HG03342 (cell line): ENCODE results near the gene ATN1.

Experiments
- ATAC-seq: cut with Tn5 transposase; IDR thresholded peaks from one replicate; pipeline ENCODE4 v1.9.1; 2021; ENCODE audit warnings: mild to moderate bottlenecking, moderate library complexity; ENCODE audit not compliant: unreplicated experiment

ATN1 gene

DNA sequence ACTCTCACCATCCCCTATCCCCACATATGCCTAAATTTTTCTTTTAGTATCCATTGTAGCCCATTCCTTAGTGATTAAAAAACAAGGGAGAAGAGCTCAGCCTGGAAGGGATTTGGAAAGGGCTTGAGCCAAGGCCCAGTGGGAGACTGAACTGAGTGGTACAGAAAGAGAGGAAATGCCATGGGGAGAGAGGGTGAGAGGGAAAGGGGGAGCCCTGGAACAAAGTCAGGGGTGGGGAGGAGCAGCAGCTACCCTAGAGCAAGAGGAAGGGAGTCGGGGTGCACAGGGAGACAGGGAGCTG lies 2.6 kb upstream of the ATN1 start:
- ATAC-seq, result no peak

DNA sequence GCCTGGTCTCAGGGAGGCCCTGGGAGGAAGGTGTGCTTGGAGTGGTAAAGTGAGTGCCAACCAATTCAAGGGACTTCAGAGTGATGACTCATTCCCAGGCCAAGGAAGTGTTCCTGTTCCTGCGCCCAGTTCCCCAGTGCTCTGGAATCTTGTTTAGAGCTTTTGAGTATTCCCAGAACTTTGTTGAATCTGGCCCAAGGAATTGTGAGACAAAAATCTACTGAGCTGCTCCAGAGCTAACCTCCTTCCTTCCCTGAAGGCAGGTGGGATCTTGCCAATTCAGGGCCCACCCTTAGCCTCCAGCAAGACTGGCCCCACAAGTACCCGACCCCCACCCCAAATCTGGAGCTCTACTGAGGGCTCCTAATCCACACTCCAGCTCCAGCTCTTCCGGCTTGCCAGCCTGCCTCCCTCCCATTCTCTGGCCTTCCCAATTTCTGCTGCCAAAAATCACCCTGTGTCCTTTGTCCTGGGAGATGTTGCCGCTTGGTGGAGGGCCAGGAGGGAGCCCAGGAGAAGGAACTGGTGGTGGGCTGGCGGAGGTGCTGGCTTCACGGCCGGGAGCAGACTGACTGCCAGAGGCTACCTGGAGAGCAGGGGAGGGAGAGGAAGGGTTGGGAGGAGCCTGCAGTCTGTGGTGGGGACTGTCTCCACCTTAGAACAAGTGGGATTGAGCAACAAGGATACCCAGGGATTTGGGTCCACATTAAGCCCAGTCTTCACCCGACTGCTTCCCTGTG lies 2.0 kb upstream of the ATN1 start:
- no peak for ATAC-seq

DNA sequence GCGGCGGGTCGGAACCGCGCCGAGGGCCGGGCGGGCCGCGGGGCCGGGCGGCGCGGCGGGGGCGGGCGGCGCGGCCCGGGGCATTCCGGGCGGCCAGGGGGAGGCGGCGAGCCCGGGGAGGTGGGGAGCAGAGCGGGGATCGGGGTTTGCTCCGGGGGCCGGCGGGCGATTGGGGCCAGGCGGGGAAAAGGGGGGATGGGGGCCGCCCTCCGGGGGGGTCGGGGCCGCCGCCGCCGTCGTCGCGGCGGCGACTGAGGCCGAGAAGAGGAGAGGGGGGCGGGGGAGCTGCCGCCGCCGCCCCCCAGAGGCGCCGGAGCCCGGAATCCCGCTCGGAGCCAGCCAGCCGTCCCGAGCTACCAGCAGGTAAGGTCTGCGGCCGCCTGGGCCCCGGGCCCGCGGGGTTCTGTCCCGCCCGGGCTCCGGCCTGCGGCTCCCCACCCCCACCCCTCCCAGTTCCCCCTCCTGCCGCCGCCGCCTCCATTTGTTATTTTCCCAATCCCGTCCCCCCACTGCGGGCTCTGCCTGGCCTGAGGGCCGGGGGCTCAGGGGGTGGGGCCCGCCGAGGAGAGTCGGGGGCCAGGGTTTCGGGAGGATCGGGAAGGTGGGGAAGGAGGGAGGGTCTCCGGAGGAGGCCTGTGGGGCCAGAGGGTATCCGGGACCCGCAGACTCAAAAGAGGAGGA lies 403 bp downstream of the ATN1 start:
- ATAC-seq, result no peak

- ATAC-seq, result no peak
Observed at GRCh38 chr12:6928703-6929407, 1.1 kb downstream of the ATN1 start.

- no peak for ATAC-seq
Observed at GRCh38 chr12:6929466-6930452, 2.0 kb downstream of the ATN1 start.

DNA sequence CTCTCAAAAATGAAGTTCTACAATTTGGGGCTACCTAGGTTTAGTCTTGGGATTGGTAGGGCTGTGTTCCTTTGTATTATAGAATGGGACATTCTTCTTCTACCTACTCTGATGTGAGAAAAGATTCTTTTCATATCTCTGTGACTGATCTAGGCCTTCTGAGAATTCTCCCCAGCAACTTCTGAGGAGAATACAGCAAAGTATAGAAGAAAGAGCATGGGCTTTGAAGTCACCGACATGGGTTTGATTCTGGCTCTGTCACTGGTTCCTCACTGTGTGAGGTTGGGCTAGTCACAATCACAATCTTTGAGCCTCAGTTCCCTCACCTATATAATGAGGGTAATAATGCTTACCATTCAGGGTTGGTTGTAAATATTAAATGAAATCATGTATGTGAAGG lies 5.0 kb downstream of the ATN1 start:
- no peak for ATAC-seq

DNA sequence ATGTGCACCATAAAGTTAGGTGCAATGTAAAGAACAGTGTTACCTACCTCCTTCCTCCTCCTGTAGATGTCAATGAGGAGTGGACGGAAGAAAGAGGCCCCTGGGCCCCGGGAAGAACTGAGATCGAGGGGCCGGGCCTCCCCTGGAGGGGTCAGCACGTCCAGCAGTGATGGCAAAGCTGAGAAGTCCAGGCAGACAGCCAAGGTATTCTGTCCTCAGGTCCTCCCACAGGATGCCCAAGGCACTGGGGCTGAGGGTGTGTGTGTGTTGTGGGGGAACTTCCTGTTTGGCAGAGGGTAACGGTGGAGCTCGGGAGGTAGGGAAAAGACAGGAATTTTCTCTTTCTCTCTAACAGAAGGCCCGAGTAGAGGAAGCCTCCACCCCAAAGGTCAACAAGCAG lies 6.4 kb downstream of the ATN1 start:
- ATAC-seq, result no peak

GRCh38 chr12:6935371-6936193 lies 7.8 kb downstream of the ATN1 start:
- no peak for ATAC-seq

- ATAC-seq, result no peak
Observed at GRCh38 chr12:6936194-6936635, 8.5 kb downstream of the ATN1 start.

- ATAC-seq, result no peak
Observed at GRCh38 chr12:6936636-6937480, 9.1 kb downstream of the ATN1 start.

- peak; percentile 81 for ATAC-seq
Observed at GRCh38 chr12:6937481-6938352, 10.0 kb downstream of the ATN1 start.

GRCh38 chr12:6938353-6939190 lies 10.8 kb downstream of the ATN1 start:
- ATAC-seq, result no peak

- no peak for ATAC-seq
Observed at GRCh38 chr12:6939191-6939540, 11.4 kb downstream of the ATN1 start.

GRCh38 chr12:6941267-6941666 lies 13.5 kb downstream of the ATN1 start:
- ATAC-seq, result no peak

DNA sequence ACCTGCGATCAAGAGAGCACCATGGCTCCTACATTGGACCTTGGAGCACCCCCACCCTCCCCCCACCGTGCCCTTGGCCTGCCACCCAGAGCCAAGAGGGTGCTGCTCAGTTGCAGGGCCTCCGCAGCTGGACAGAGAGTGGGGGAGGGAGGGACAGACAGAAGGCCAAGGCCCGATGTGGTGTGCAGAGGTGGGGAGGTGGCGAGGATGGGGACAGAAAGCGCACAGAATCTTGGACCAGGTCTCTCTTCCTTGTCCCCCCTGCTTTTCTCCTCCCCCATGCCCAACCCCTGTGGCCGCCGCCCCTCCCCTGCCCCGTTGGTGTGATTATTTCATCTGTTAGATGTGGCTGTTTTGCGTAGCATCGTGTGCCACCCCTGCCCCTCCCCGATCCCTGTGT lies 14.0 kb downstream of the ATN1 start:
- no peak for ATAC-seq

- no peak for ATAC-seq
Observed at GRCh38 chr12:6942331-6942665, 14.5 kb downstream of the ATN1 start.

GRCh38 chr12:6943389-6943721 lies 15.6 kb downstream of the ATN1 start:
- peak; percentile 37 for ATAC-seq
